CD14-positive monocyte (primary cell): ENCODE results near the gene FBXO46. TPM values are rescaled to one million over a fixed set of nuclear protein-coding genes. Genes with fewer than 3 reads are reported as not detected.

Source experiments
- DNase-seq, 3 donors: peaks; one replicate each; pipeline ENCODE4 v3.0.0-alpha.2; 2011 to 2022
- H2AFZ ChIP-seq: 2 replicates; pipeline ENCODE4 v1.6.0; 2012; ENCODE audit warnings: mild to moderate bottlenecking, low read depth, low read length, inconsistent platforms; ENCODE audit not compliant: insufficient read depth, poor library complexity, severe bottlenecking
- H3K27ac ChIP-seq, 2 donors: 1 replicate in 1 of 2; 2 replicates in 1 of 2; pipeline ENCODE4 v1.5.1; 2012 to 2013; ENCODE audit warnings: low read length in 2 of 2, control low read depth in 1 of 2, inconsistent platforms in 1 of 2, low read depth in 1 of 2, mild to moderate bottlenecking in 1 of 2
- H3K27me3 ChIP-seq, 2 donors: one replicate each; pipeline versions ENCODE4 v1.6.0 to v1.6.1; 2011 to 2013; ENCODE audit warnings: low read length in 2 of 2; ENCODE audit not compliant: control insufficient read depth in 2 of 2, insufficient read depth in 2 of 2
- H3K36me3 ChIP-seq, 2 donors: replicated peaks in 1 of 2; 1 replicate in 1 of 2; 2 replicates in 1 of 2; pipeline versions ENCODE4 v1.5.1 to v1.6.1; 2012 to 2013; ENCODE audit warnings: low read length in 2 of 2, control low read depth in 1 of 2, inconsistent platforms in 1 of 2, mild to moderate bottlenecking in 1 of 2; ENCODE audit not compliant: insufficient read depth in 2 of 2, control insufficient read depth in 1 of 2
- H3K4me1 ChIP-seq, 2 donors: 1 replicate in 1 of 2; 2 replicates in 1 of 2; pipeline versions ENCODE4 v1.5.1 to v1.6.1; 2012 to 2013; ENCODE audit warnings: low read length in 2 of 2, control low read depth in 1 of 2, inconsistent platforms in 1 of 2, mild to moderate bottlenecking in 1 of 2, moderate library complexity in 1 of 2; ENCODE audit not compliant: insufficient read depth in 2 of 2, control insufficient read depth in 1 of 2
- H3K4me2 ChIP-seq: replicated peaks from 2 replicates; pipeline ENCODE3; 2012; ENCODE audit warnings: low read length, moderate library complexity, mild to moderate bottlenecking; ENCODE audit not compliant: poor library complexity, severe bottlenecking; ENCODE audit errors: extremely low read depth
- H3K4me3 ChIP-seq, 3 experiments: fragments of 200-600 bp in 1 of 3; sonication (generic) in 1 of 3; replicated peaks in 1 of 3; 1 replicate in 2 of 3; 2 replicates in 1 of 3; pipeline ENCODE4 v1.5.1; 2011 to 2013; ENCODE audit warnings: low read length in 3 of 3, mild to moderate bottlenecking in 3 of 3, control low read depth in 2 of 3, low read depth in 2 of 3, inconsistent platforms in 1 of 3, moderate library complexity in 1 of 3
- H3K79me2 ChIP-seq: 2 replicates; pipeline ENCODE4 v1.6.0; 2012; ENCODE audit warnings: mild to moderate bottlenecking, control low read depth, inconsistent platforms, low read length, moderate library complexity; ENCODE audit not compliant: insufficient read depth
- H3K9ac ChIP-seq: 2 replicates; pipeline ENCODE4 v1.6.0; 2017; ENCODE audit warnings: low read length, mild to moderate bottlenecking; ENCODE audit not compliant: insufficient read depth, poor library complexity, severe bottlenecking
- H3K9me3 ChIP-seq, 2 donors: replicated peaks in 1 of 2; 1 replicate in 1 of 2; 2 replicates in 1 of 2; pipeline versions ENCODE4 v1.5.1 to v1.6.1; 2012 to 2013; ENCODE audit warnings: low read length in 2 of 2, control low read depth in 1 of 2; ENCODE audit not compliant: control insufficient read depth in 1 of 2, insufficient read depth in 1 of 2
- H4K20me1 ChIP-seq: 2 replicates; pipeline ENCODE4 v1.6.0; 2012; ENCODE audit warnings: mild to moderate bottlenecking, low read length, control low read depth, moderate library complexity; ENCODE audit not compliant: insufficient read depth
- H3K27ac Mint-ChIP-seq, 7 donors: one replicate each; pipeline ENCODE4 v1.8.0; 2020; ENCODE audit warnings: mild to moderate bottlenecking in 7 of 7, mixed read lengths in 7 of 7, moderate library complexity in 6 of 7, inconsistent platforms in 2 of 7
- H3K27me3 Mint-ChIP-seq, 3 donors: one replicate each; pipeline ENCODE4 v1.8.0; 2021 to 2022; ENCODE audit warnings: low read depth in 3 of 3, mild to moderate bottlenecking in 3 of 3, mixed read lengths in 3 of 3, moderate library complexity in 3 of 3, inconsistent platforms in 1 of 3
- H3K36me3 Mint-ChIP-seq, 2 donors: one replicate each; pipeline ENCODE4 v1.8.0; 2020; ENCODE audit warnings: mixed read lengths in 2 of 2, inconsistent platforms in 1 of 2, mild to moderate bottlenecking in 1 of 2
- H3K4me1 Mint-ChIP-seq: one replicate; pipeline ENCODE4 v1.8.0; 2020; ENCODE audit warnings: mild to moderate bottlenecking, mixed read lengths
- H3K4me3 Mint-ChIP-seq, 2 donors: one replicate each; pipeline ENCODE4 v1.8.0; 2020; ENCODE audit warnings: mild to moderate bottlenecking in 2 of 2, mixed read lengths in 2 of 2, moderate library complexity in 1 of 2
- H3K9me3 Mint-ChIP-seq, 7 donors: one replicate each; pipeline ENCODE4 v1.8.0; 2020 to 2022; ENCODE audit warnings: mixed read lengths in 7 of 7, mild to moderate bottlenecking in 6 of 7, moderate library complexity in 6 of 7, inconsistent platforms in 2 of 7
- WGBS: methylation state at CpG from one replicate; pipeline ENCODE4 v1.1.5; 2013; ENCODE audit warnings: missing lambda C conversion rate; ENCODE audit not compliant: insufficient coverage; 5-methylcytosine and 5-hydroxymethylcytosine counted together
- intact Hi-C, 2 donors: fragments of 100-400 bp; cut with micrococcal nuclease; formaldehyde crosslinking; loops; one replicate each; pipeline versions ENCODE4 v1.15.0 to v1.15.1; 2023
- polyA plus RNA-seq, 3 donors: library from polyadenylated mRNA; depleted of rRNA in 1 of 3; unstranded in 2 of 3; stranded (reverse) in 1 of 3; fragments of 300-500 nt in 2 of 3; fragments of >200 nt in 1 of 3; fragmentation: Illumina TruSeq in 2 of 3; gene quantifications; 1 replicate in 2 of 3; 2 replicates in 1 of 3; pipeline ENCODE4 v1.2.3, GENCODE V29; 2012 to 2021
- TF ChIP-seq, protein P1 (sequence below): fragments of 200-600 bp; IDR thresholded peaks from one replicate; pipeline ENCODE4 v1.8.0; 2022; ENCODE audit warnings: antibody characterized with exemption, mild to moderate bottlenecking

Gene FBXO46
- polyA plus RNA-seq, 3 donors: 3.8 to 6.8 (median 5.5) TPM

DNA sequence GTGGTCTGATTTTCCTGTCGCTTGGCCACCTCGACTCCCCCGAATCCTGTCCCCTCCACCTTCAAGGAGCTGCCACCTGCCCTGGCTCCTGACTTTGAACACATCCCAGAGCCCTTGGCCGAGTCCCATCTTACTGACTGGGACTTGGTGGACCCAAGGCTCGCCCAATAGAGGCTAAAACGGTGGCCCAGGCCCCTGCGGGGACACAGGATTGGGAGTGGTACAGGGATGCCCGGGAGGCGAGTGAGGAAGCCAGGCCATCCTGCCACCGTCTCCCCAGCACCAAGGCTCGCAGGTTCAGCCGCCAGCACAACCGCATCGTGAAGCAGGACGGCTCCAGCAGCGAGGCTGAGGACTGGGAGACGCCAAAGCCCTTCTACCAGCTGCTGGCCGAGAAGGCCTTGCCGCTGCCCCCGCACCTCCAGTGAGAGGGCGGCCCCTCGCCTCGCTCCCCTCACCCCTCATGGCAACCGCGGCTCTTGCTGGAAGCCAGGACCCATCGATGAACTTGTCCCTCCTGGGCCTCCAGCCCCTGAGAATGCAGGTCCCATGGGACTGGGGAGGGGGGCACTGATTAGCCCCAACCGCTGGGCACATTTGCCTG lies 33.1 kb upstream of the FBXO46 start:
- Mint-ChIP-seq H3K27me3 (peaks cover 57 to 86% (median 67%) of the 10 kb centered on the region in 3 donors), H3K36me3 (peaks cover 0 to under 1% of the 10 kb centered on the region in 2 donors), H3K27ac (no peak overlapping the region), H3K4me1 (peaks cover 4% of the 10 kb centered on the region), H3K4me3 (no peak overlapping the region), H3K9me3 (peaks cover 0 to 7% (median 0%) of the 10 kb centered on the region in 7 donors)
- Histone ChIP-seq H4K20me1 (peaks cover 6% of the 10 kb centered on the region), H3K4me1 (peaks cover 7 to 13% of the 10 kb centered on the region in 2 donors), H3K9ac (no peak overlapping the region), H3K9me3 (peaks cover 0 to 7% of the 10 kb centered on the region in 2 donors), H3K4me3 (no peak overlapping the region), H3K27me3 (peaks cover 19 to 59% of the 10 kb centered on the region in 2 donors), H3K79me2 (no peaks in the 10 kb centered on the region), H3K4me2 (no peak overlapping the region), H2AFZ (no peak overlapping the region), H3K36me3 (no peaks in the 10 kb centered on the region), H3K27ac (no peak overlapping the region)
- intact Hi-C loops: no loop called here
- WGBS: 78% methylated on average over 18 of the region's 27 CpGs
- no peak for DNase-seq
- TF ChIP-seq, protein P1, sequence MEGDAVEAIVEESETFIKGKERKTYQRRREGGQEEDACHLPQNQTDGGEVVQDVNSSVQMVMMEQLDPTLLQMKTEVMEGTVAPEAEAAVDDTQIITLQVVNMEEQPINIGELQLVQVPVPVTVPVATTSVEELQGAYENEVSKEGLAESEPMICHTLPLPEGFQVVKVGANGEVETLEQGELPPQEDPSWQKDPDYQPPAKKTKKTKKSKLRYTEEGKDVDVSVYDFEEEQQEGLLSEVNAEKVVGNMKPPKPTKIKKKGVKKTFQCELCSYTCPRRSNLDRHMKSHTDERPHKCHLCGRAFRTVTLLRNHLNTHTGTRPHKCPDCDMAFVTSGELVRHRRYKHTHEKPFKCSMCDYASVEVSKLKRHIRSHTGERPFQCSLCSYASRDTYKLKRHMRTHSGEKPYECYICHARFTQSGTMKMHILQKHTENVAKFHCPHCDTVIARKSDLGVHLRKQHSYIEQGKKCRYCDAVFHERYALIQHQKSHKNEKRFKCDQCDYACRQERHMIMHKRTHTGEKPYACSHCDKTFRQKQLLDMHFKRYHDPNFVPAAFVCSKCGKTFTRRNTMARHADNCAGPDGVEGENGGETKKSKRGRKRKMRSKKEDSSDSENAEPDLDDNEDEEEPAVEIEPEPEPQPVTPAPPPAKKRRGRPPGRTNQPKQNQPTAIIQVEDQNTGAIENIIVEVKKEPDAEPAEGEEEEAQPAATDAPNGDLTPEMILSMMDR: no peak

DNA sequence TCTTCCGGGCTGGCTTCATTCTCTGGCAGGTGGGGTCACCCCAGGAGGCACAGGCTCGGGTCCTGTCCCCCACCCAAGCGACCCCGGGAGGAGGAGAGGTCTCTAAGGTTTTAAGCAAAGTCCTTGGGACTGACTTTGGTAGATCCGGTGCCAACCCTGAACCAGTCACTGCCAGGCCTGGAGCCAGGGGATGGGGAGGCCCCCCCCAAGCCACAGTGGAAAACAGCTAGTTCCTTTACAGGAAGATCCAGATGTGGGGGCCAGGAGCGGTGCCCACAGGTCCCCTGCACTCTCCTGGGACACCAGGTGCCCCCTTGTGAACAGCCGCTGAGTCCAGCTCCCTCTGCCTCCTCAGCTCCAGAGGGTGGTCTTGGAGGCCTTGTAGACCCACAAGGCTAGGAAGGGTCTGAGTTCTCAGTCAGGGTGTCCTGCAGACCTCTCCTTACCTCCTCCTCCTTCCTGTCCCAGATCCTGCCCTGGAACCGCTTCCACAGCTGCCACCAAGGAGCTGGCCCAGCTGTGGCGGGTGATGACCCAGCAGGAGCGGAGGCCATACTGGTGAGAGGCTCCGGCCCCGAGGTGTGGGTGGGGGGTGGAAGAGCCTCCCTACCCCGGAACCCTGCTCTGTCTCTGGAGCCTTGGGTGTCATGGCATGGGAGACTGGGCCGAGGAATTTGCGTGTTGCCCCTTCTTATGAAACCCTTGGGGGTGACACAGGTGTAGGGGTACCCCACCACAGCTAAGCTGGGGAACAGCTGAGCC lies 32.4 kb upstream of the FBXO46 start:
- peaks cover 2% of the 10 kb centered on the region for H3K4me1 Mint-ChIP-seq
- no peak overlapping the region for H3K27ac ChIP-seq
- peaks cover 0 to 7% (median 0%) of the 10 kb centered on the region in 7 donors for H3K9me3 Mint-ChIP-seq
- no peaks in the 10 kb centered on the region for H3K36me3 ChIP-seq
- H3K27me3 ChIP-seq: peaks cover 16 to 61% of the 10 kb centered on the region in 2 donors
- peaks cover 5% of the 10 kb centered on the region for H4K20me1 ChIP-seq
- intact Hi-C loops: no loop called here
- H3K4me2 ChIP-seq: no peak overlapping the region
- H3K4me1 ChIP-seq: peaks cover 4 to 6% of the 10 kb centered on the region in 2 donors
- peaks cover 0 to 7% of the 10 kb centered on the region in 2 donors for H3K9me3 ChIP-seq
- TF ChIP-seq, protein P1: no peak
- no peak overlapping the region for H3K27ac Mint-ChIP-seq
- H3K4me3 Mint-ChIP-seq: no peak overlapping the region
- H3K36me3 Mint-ChIP-seq: no peaks in the 10 kb centered on the region
- WGBS: 94% methylated on average over 10 of the region's 15 CpGs
- H3K9ac ChIP-seq: no peak overlapping the region
- H3K79me2 ChIP-seq: no peaks in the 10 kb centered on the region
- no peak overlapping the region for H3K4me3 ChIP-seq
- DNase-seq: no peak
- no peak overlapping the region for H2AFZ ChIP-seq
- H3K27me3 Mint-ChIP-seq: peaks cover 60 to 85% (median 69%) of the 10 kb centered on the region in 3 donors
